CD14-positive monocyte (primary cell): ENCODE measurements around the gene LHFPL3. TPM values are rescaled to one million over a fixed set of nuclear protein-coding genes. Genes with fewer than 3 reads are reported as not detected.

Experiments used
- DNase-seq, 3 donors: peaks; one replicate each; pipeline ENCODE4 v3.0.0-alpha.2; 2011 to 2022
- H2AFZ ChIP-seq: 2 replicates; pipeline ENCODE4 v1.6.0; 2012; ENCODE audit warnings: mild to moderate bottlenecking, low read depth, low read length, inconsistent platforms; ENCODE audit not compliant: insufficient read depth, poor library complexity, severe bottlenecking
- H3K27ac ChIP-seq, 2 donors: 1 replicate in 1 of 2; 2 replicates in 1 of 2; pipeline ENCODE4 v1.5.1; 2012 to 2013; ENCODE audit warnings: low read length in 2 of 2, control low read depth in 1 of 2, inconsistent platforms in 1 of 2, low read depth in 1 of 2, mild to moderate bottlenecking in 1 of 2
- H3K27me3 ChIP-seq, 2 donors: one replicate each; pipeline versions ENCODE4 v1.6.0 to v1.6.1; 2011 to 2013; ENCODE audit warnings: low read length in 2 of 2; ENCODE audit not compliant: control insufficient read depth in 2 of 2, insufficient read depth in 2 of 2
- H3K36me3 ChIP-seq, 2 donors: replicated peaks in 1 of 2; 1 replicate in 1 of 2; 2 replicates in 1 of 2; pipeline versions ENCODE4 v1.5.1 to v1.6.1; 2012 to 2013; ENCODE audit warnings: low read length in 2 of 2, control low read depth in 1 of 2, inconsistent platforms in 1 of 2, mild to moderate bottlenecking in 1 of 2; ENCODE audit not compliant: insufficient read depth in 2 of 2, control insufficient read depth in 1 of 2
- H3K4me1 ChIP-seq, 2 donors: 1 replicate in 1 of 2; 2 replicates in 1 of 2; pipeline versions ENCODE4 v1.5.1 to v1.6.1; 2012 to 2013; ENCODE audit warnings: low read length in 2 of 2, control low read depth in 1 of 2, inconsistent platforms in 1 of 2, mild to moderate bottlenecking in 1 of 2, moderate library complexity in 1 of 2; ENCODE audit not compliant: insufficient read depth in 2 of 2, control insufficient read depth in 1 of 2
- H3K4me2 ChIP-seq: replicated peaks from 2 replicates; pipeline ENCODE3; 2012; ENCODE audit warnings: low read length, moderate library complexity, mild to moderate bottlenecking; ENCODE audit not compliant: poor library complexity, severe bottlenecking; ENCODE audit errors: extremely low read depth
- H3K4me3 ChIP-seq, 3 experiments: fragments of 200-600 bp in 1 of 3; sonication (generic) in 1 of 3; replicated peaks in 1 of 3; 1 replicate in 2 of 3; 2 replicates in 1 of 3; pipeline ENCODE4 v1.5.1; 2011 to 2013; ENCODE audit warnings: low read length in 3 of 3, mild to moderate bottlenecking in 3 of 3, control low read depth in 2 of 3, low read depth in 2 of 3, inconsistent platforms in 1 of 3, moderate library complexity in 1 of 3
- H3K79me2 ChIP-seq: 2 replicates; pipeline ENCODE4 v1.6.0; 2012; ENCODE audit warnings: mild to moderate bottlenecking, control low read depth, inconsistent platforms, low read length, moderate library complexity; ENCODE audit not compliant: insufficient read depth
- H3K9ac ChIP-seq: 2 replicates; pipeline ENCODE4 v1.6.0; 2017; ENCODE audit warnings: low read length, mild to moderate bottlenecking; ENCODE audit not compliant: insufficient read depth, poor library complexity, severe bottlenecking
- H3K9me3 ChIP-seq, 2 donors: replicated peaks in 1 of 2; 1 replicate in 1 of 2; 2 replicates in 1 of 2; pipeline versions ENCODE4 v1.5.1 to v1.6.1; 2012 to 2013; ENCODE audit warnings: low read length in 2 of 2, control low read depth in 1 of 2; ENCODE audit not compliant: control insufficient read depth in 1 of 2, insufficient read depth in 1 of 2
- H4K20me1 ChIP-seq: 2 replicates; pipeline ENCODE4 v1.6.0; 2012; ENCODE audit warnings: mild to moderate bottlenecking, low read length, control low read depth, moderate library complexity; ENCODE audit not compliant: insufficient read depth
- H3K27ac Mint-ChIP-seq, 7 donors: one replicate each; pipeline ENCODE4 v1.8.0; 2020; ENCODE audit warnings: mild to moderate bottlenecking in 7 of 7, mixed read lengths in 7 of 7, moderate library complexity in 6 of 7, inconsistent platforms in 2 of 7
- H3K27me3 Mint-ChIP-seq, 3 donors: one replicate each; pipeline ENCODE4 v1.8.0; 2021 to 2022; ENCODE audit warnings: low read depth in 3 of 3, mild to moderate bottlenecking in 3 of 3, mixed read lengths in 3 of 3, moderate library complexity in 3 of 3, inconsistent platforms in 1 of 3
- H3K36me3 Mint-ChIP-seq, 2 donors: one replicate each; pipeline ENCODE4 v1.8.0; 2020; ENCODE audit warnings: mixed read lengths in 2 of 2, inconsistent platforms in 1 of 2, mild to moderate bottlenecking in 1 of 2
- H3K4me1 Mint-ChIP-seq: one replicate; pipeline ENCODE4 v1.8.0; 2020; ENCODE audit warnings: mild to moderate bottlenecking, mixed read lengths
- H3K4me3 Mint-ChIP-seq, 2 donors: one replicate each; pipeline ENCODE4 v1.8.0; 2020; ENCODE audit warnings: mild to moderate bottlenecking in 2 of 2, mixed read lengths in 2 of 2, moderate library complexity in 1 of 2
- H3K9me3 Mint-ChIP-seq, 7 donors: one replicate each; pipeline ENCODE4 v1.8.0; 2020 to 2022; ENCODE audit warnings: mixed read lengths in 7 of 7, mild to moderate bottlenecking in 6 of 7, moderate library complexity in 6 of 7, inconsistent platforms in 2 of 7
- CTCF ChIP-seq: fragments of 200-600 bp; IDR thresholded peaks from one replicate; pipeline ENCODE4 v1.8.0; 2022; ENCODE audit warnings: antibody characterized with exemption, mild to moderate bottlenecking
- WGBS: methylation state at CpG from one replicate; pipeline ENCODE4 v1.1.5; 2013; ENCODE audit warnings: missing lambda C conversion rate; ENCODE audit not compliant: insufficient coverage; 5-methylcytosine and 5-hydroxymethylcytosine counted together
- intact Hi-C, 2 donors: fragments of 100-400 bp; cut with micrococcal nuclease; formaldehyde crosslinking; loops; one replicate each; pipeline versions ENCODE4 v1.15.0 to v1.15.1; 2023
- polyA plus RNA-seq, 3 donors: library from polyadenylated mRNA; depleted of rRNA in 1 of 3; unstranded in 2 of 3; stranded (reverse) in 1 of 3; fragments of 300-500 nt in 2 of 3; fragments of >200 nt in 1 of 3; fragmentation: Illumina TruSeq in 2 of 3; gene quantifications; 1 replicate in 2 of 3; 2 replicates in 1 of 3; pipeline ENCODE4 v1.2.3, GENCODE V29; 2012 to 2021

LHFPL3 gene
- polyA plus RNA-seq, 3 donors, result not detected

DNA sequence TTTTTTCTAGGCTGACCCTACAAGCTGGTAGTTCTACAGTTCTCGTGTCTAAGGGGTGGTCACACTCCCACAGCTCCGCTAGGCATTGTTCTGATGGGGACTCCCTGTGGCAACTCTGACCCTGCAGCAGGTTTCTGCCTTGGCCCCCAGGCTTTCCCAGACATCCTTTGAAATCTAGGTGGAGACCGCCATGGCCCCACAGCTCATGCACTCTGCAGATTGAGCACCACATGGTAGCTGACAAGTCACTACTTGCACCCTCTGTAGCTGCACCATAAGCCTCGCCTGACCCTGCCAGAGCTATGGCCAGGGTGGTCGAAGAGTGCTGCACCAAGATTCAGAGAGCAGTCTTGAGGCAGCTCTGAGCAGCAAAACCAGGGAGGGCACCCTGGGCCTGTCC lies 275.6 kb downstream of the LHFPL3 start:
- H3K9me3 ChIP-seq, result peaks cover 0 to 4% of the 10 kb centered on the region in 2 donors
- no peak for TF ChIP-seq CTCF
- WGBS, result 87% methylated on average over 5 of the region's 5 CpGs

GRCh38 chr7:104604706-104605105 lies 276.3 kb downstream of the LHFPL3 start:
- no peaks in the 10 kb centered on the region for H3K36me3 Mint-ChIP-seq

More for the DNA sequence above, 275.6 kb downstream of the LHFPL3 start:
- Histone ChIP-seq H3K4me2 (no peak overlapping the region), H3K27me3 (no peaks in the 10 kb centered on the region), H3K4me1 (no peaks in the 10 kb centered on the region), H3K27ac (no peak overlapping the region), H3K4me3 (no peak overlapping the region), H3K36me3 (no peaks in the 10 kb centered on the region), H2AFZ (no peak overlapping the region), H3K79me2 (no peaks in the 10 kb centered on the region), H3K9ac (no peak overlapping the region), H4K20me1 (no peaks in the 10 kb centered on the region)
- Mint-ChIP-seq H3K4me1 (no peaks in the 10 kb centered on the region), H3K27ac (no peak overlapping the region), H3K9me3 (peaks cover 0 to 4% (median 0%) of the 10 kb centered on the region in 7 donors), H3K4me3 (no peak overlapping the region), H3K36me3 (no peaks in the 10 kb centered on the region), H3K27me3 (no peaks in the 10 kb centered on the region)
- no peak for DNase-seq
- intact Hi-C loops, result no loop called here

More at GRCh38 chr7:104604706-104605105, 276.3 kb downstream of the LHFPL3 start:
- H4K20me1 ChIP-seq, result no peaks in the 10 kb centered on the region
- H3K4me1 ChIP-seq, result no peaks in the 10 kb centered on the region
- no CpG with 5 or more reads among the region's 1 CpG for WGBS
- peaks cover 0 to 4% (median 0%) of the 10 kb centered on the region in 7 donors for H3K9me3 Mint-ChIP-seq
- no peak overlapping the region for H3K27ac ChIP-seq
- no peak overlapping the region for H3K27ac Mint-ChIP-seq
- no peak for DNase-seq
- no peak overlapping the region for H2AFZ ChIP-seq
- no peak for TF ChIP-seq CTCF
- H3K27me3 Mint-ChIP-seq, result no peaks in the 10 kb centered on the region
- no peak overlapping the region for H3K9ac ChIP-seq
- no peaks in the 10 kb centered on the region for H3K4me1 Mint-ChIP-seq
- H3K4me2 ChIP-seq, result no peak overlapping the region
- intact Hi-C loops, result no loop called here
- H3K9me3 ChIP-seq, result peaks cover 0 to 4% of the 10 kb centered on the region in 2 donors
- H3K27me3 ChIP-seq, result no peaks in the 10 kb centered on the region
- H3K4me3 ChIP-seq, result no peak overlapping the region
- H3K36me3 ChIP-seq, result no peaks in the 10 kb centered on the region
- H3K79me2 ChIP-seq, result no peaks in the 10 kb centered on the region
- H3K4me3 Mint-ChIP-seq, result no peak overlapping the region
